Measurements from ENCODE around the gene PLPPR1. TPM values are rescaled to one million over a fixed set of nuclear protein-coding genes. Genes with fewer than 3 reads are reported as not detected.

PLPPR1 gene
- total RNA-seq, 1 donor from 2014 or later = not detected

- no peak for DNase-seq (ENCODE audit: low read depth)
Observed at GRCh38 chr9:101342595-101342994, 314.1 kb downstream of the PLPPR1 start.

- no peak for DNase-seq (ENCODE audit: low read depth)
Observed at GRCh38 chr9:101350285-101350684, 321.8 kb downstream of the PLPPR1 start.

GRCh38 chr9:101352892-101353463 is 324.5 kb downstream of the PLPPR1 start:
- no peak for DNase-seq (ENCODE audit: low read depth)

- no peak for DNase-seq (ENCODE audit: low read depth)
Observed at GRCh38 chr9:101353683-101354082, 325.2 kb downstream of the PLPPR1 start.

GRCh38 chr9:101354143-101354764 is 325.7 kb downstream of the PLPPR1 start:
- DNase-seq (ENCODE audit: low read depth) = peak; percentile 50

GRCh38 chr9:101354765-101355708 is 326.5 kb downstream of the PLPPR1 start:
- DNase-seq (ENCODE audit: low read depth) = no peak

GRCh38 chr9:101356619-101357018 is 328.1 kb downstream of the PLPPR1 start:
- DNase-seq (ENCODE audit: low read depth) = no peak

GRCh38 chr9:101359679-101360078 is 331.2 kb downstream of the PLPPR1 start:
- no peak for DNase-seq (ENCODE audit: low read depth)

GRCh38 chr9:101360647-101361046 is 332.1 kb downstream of the PLPPR1 start:
- DNase-seq (ENCODE audit: low read depth) = no peak

- no peak for DNase-seq (ENCODE audit: low read depth)
Observed at GRCh38 chr9:101362450-101362849, 333.9 kb downstream of the PLPPR1 start.

GRCh38 chr9:101365181-101365580 is 336.7 kb downstream of the PLPPR1 start:
- DNase-seq (ENCODE audit: low read depth) = no peak

- peak; percentile 72 for DNase-seq (ENCODE audit: low read depth)
Observed at GRCh38 chr9:101366038-101366756, 337.7 kb downstream of the PLPPR1 start.

GRCh38 chr9:101367323-101367722 is 338.8 kb downstream of the PLPPR1 start:
- no peak for DNase-seq (ENCODE audit: low read depth)

- peak; percentile 30 for DNase-seq (ENCODE audit: low read depth)
Observed at GRCh38 chr9:101369286-101369685, 340.8 kb downstream of the PLPPR1 start.

- DNase-seq (ENCODE audit: low read depth) = no peak
Observed at GRCh38 chr9:101369884-101370531, 341.5 kb downstream of the PLPPR1 start.

- no peak for DNase-seq (ENCODE audit: low read depth)
Observed at GRCh38 chr9:101371813-101372212, 343.3 kb downstream of the PLPPR1 start.

- DNase-seq (ENCODE audit: low read depth) = no peak
Observed at GRCh38 chr9:101372327-101373118, 344.0 kb downstream of the PLPPR1 start.
